ENCODE measurements around the gene PRSS56. TPM values are rescaled to one million over a fixed set of nuclear protein-coding genes. Genes with fewer than 3 reads are reported as not detected.

PRSS56 gene
- total and polyA plus RNA-seq, 11 donors, result 0.11 to 0.25 (median 0.15) TPM; not detected in 6

GRCh38 chr2:232541961-232542714, 21.9 kb downstream of the PRSS56 start:
- Histone ChIP-seq H3K36me3 (peaks cover 0 to 6% (median 0%) of the 10 kb centered on the region in 9 donors), H3K4me3 (no peak overlapping the region), H3K27ac (no peak overlapping the region), H3K27me3 (peaks cover 0 to 8% (median 0%) of the 10 kb centered on the region in 9 donors), H3K4me1 (peaks cover 0 to 23% (median 0%) of the 10 kb centered on the region in 12 donors), H3K9me3 (no peaks in the 10 kb centered on the region)
- intact Hi-C loops (cut with DNase I), result no loop called here
- ATAC-seq (no peak), DNase-seq (peak in 1 of 5 donors; percentile 11)
- TF ChIP-seq CTCF (IDR thresholded peaks at IDR 0.05) (no peak), POLR2A (IDR thresholded peaks at IDR 0.05) (no peak)
- WGBS, 4 donors, result 62 to 75% (median 67%) methylated on average over 9 of the region's 9 CpGs

GRCh38 chr2:232542715-232543467, 22.7 kb downstream of the PRSS56 start:
- Histone ChIP-seq H3K4me3 (no peak overlapping the region), H3K4me1 (peaks cover 0 to 29% (median 0%) of the 10 kb centered on the region in 12 donors), H3K27me3 (peaks cover 0 to 3% (median 0%) of the 10 kb centered on the region in 9 donors), H3K9me3 (no peaks in the 10 kb centered on the region), H3K27ac (no peak overlapping the region), H3K36me3 (peaks cover 0 to 13% (median 0%) of the 10 kb centered on the region in 9 donors)
- intact Hi-C loops (cut with DNase I), result no loop called here
- TF ChIP-seq CTCF (IDR thresholded peaks at IDR 0.05) (no peak), POLR2A (IDR thresholded peaks at IDR 0.05) (no peak)
- WGBS, 4 donors, result 87 to 90% (median 89%) methylated on average over 16 to 20 of the region's 20 CpGs
- DNase-seq (peak in 1 of 5 donors; percentile 11), ATAC-seq (no peak)

- WGBS, 4 donors, result 90 to 94% (median 91%) methylated on average over 14 of the region's 14 CpGs
- Histone ChIP-seq H3K4me1 (peaks cover 0 to 26% (median 0%) of the 10 kb centered on the region in 12 donors), H3K4me3 (no peak overlapping the region), H3K36me3 (peaks cover 0 to 13% (median 0%) of the 10 kb centered on the region in 9 donors), H3K9me3 (peaks cover 0 to 5% (median 0%) of the 10 kb centered on the region in 12 donors), H3K27me3 (peaks cover 0 to 3% (median 0%) of the 10 kb centered on the region in 9 donors), H3K27ac (no peak overlapping the region)
- intact Hi-C loops (cut with DNase I), result no loop called here
- DNase-seq, result no peak
- no peak for ATAC-seq
- TF ChIP-seq POLR2A (IDR thresholded peaks at IDR 0.05) (no peak), CTCF (IDR thresholded peaks at IDR 0.05) (no peak)
Measured at GRCh38 chr2:232543491-232543890, 23.3 kb downstream of the PRSS56 start.

Measured in heart left ventricle (tissue), 16 donors.